Measurements from ENCODE around the gene CCDC116.
A peak's percentile ranks its signal among the peaks of the same experiment; 100 is the strongest.

CCDC116 gene

DNA sequence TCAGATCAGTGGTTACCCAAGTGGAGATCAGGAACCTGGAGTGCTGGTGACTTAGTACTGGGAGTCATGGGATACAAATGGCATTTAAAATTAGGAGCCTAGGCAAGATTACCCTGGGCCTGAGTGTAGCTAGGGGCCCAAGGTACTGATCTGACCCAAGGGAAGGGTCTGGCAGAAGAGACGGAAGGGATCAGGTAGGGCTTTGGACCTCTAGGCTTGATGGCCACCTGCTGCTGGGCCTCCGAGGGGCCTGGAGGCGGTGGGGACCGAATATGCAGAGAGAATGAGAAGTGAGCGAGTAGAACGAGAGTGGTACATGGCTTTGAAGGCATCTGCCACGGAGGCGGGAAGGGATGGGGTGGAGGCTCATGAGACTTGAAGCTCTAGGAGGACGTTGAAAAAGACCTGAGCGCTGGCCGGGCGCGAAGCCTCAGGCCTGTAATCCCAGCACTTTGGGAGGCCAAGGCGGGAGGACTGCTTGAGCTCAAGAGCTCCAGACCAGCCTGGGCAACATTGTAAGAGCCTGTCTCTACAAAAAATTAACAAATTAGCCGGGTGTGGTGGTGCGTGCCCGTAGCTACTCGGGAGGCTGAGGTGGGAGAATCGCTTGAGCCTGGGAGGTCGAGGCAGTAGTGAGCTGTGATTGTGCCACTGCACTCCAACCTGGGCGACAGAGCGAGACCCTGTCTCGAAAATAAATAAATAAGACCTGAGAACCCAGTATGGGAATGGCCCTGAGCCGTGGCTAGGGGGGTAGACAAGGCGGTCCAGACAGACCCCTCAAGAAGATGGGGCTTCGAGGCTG lies 32.7 kb downstream of the CCDC116 start:
- Histone ChIP-seq H3K9me3 (ENCODE audit: control insufficient read depth, low read length) (no peaks in the 10 kb centered on the region), H3K4me2 (ENCODE audit: low read length) (peak overlapping the region; percentile 48), H2AFZ (peak overlapping the region; percentile 67), H3K27ac (peak overlapping the region; percentile 72), H3K79me2 (peaks cover 3% of the 10 kb centered on the region), H3K9ac (no peak overlapping the region), H3K36me3 (ENCODE audit: control insufficient read depth, insufficient read depth, low read length) (no peaks in the 10 kb centered on the region), H3K4me3 (ENCODE audit: low read depth, low read length) (peak overlapping the region; percentile 89), H3K4me1 (no peaks in the 10 kb centered on the region), H3K27me3 (ENCODE audit: control insufficient read depth, insufficient read depth, low read length) (no peaks in the 10 kb centered on the region)
- TF ChIP-seq, protein P1, sequence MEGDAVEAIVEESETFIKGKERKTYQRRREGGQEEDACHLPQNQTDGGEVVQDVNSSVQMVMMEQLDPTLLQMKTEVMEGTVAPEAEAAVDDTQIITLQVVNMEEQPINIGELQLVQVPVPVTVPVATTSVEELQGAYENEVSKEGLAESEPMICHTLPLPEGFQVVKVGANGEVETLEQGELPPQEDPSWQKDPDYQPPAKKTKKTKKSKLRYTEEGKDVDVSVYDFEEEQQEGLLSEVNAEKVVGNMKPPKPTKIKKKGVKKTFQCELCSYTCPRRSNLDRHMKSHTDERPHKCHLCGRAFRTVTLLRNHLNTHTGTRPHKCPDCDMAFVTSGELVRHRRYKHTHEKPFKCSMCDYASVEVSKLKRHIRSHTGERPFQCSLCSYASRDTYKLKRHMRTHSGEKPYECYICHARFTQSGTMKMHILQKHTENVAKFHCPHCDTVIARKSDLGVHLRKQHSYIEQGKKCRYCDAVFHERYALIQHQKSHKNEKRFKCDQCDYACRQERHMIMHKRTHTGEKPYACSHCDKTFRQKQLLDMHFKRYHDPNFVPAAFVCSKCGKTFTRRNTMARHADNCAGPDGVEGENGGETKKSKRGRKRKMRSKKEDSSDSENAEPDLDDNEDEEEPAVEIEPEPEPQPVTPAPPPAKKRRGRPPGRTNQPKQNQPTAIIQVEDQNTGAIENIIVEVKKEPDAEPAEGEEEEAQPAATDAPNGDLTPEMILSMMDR (IDR thresholded peaks at IDR 0.05): no peak

DNA sequence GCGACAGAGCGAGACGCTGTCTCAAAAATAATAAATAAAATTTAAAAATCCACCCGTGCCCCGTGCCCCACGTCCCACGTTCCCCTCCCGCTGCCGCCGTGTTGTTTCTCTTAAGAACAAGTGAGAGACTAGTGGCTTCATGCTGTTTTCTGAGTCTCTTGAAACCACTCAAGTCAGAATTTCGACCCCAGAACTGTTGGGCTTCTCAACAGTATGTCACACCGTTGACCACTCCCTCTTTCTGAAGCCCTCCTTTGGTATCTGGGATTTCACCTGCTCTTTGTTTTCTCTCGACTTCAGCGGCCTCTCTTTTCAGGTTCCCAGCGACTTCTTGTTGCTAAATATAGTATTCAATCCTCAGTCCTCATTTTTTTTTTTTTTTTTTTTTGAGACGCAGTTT lies 34.2 kb downstream of the CCDC116 start:
- H3K4me3 ChIP-seq (ENCODE audit: low read depth, low read length): peak overlapping the region; percentile 89
- H3K9ac ChIP-seq: no peak overlapping the region
- H3K79me2 ChIP-seq: peaks cover 3% of the 10 kb centered on the region
- H2AFZ ChIP-seq: peak overlapping the region; percentile 67
- TF ChIP-seq, protein P1 (IDR thresholded peaks at IDR 0.05): no peak
- no peaks in the 10 kb centered on the region for H3K27me3 ChIP-seq (ENCODE audit: control insufficient read depth, insufficient read depth, low read length)
- peak overlapping the region; percentile 48 for H3K4me2 ChIP-seq (ENCODE audit: low read length)
- no peaks in the 10 kb centered on the region for H3K9me3 ChIP-seq (ENCODE audit: control insufficient read depth, low read length)
- no peaks in the 10 kb centered on the region for H3K36me3 ChIP-seq (ENCODE audit: control insufficient read depth, insufficient read depth, low read length)
- H3K27ac ChIP-seq: peak overlapping the region; percentile 72
- no peaks in the 10 kb centered on the region for H3K4me1 ChIP-seq

DNA sequence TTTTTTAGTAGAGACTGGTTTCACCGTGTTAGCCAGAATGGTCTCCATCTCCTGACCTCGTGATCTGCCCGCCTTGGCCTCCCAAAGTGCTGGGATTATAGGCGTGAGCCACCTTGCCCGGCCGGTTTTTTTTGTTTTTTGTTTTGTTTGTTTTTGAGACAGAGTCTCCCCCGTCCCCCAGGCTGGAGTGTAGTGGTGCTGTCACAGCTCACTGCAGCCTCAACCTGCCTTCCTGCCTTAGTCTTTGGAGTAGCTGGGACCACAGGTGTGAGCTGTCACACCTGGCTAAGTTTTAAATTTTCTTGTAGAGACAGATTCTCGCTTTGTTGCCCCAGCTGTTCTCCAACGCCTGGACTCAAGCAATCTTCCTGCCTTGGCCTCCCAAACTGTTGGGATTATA lies 36.5 kb downstream of the CCDC116 start:
- Histone ChIP-seq H3K27ac (no peak overlapping the region), H3K9me3 (ENCODE audit: control insufficient read depth, low read length) (no peaks in the 10 kb centered on the region), H2AFZ (no peak overlapping the region), H3K4me1 (no peaks in the 10 kb centered on the region), H3K79me2 (peaks cover 3% of the 10 kb centered on the region), H3K9ac (no peak overlapping the region), H3K4me2 (ENCODE audit: low read length) (no peak overlapping the region), H3K4me3 (ENCODE audit: low read depth, low read length) (no peak overlapping the region), H3K27me3 (ENCODE audit: control insufficient read depth, insufficient read depth, low read length) (no peaks in the 10 kb centered on the region), H3K36me3 (ENCODE audit: control insufficient read depth, insufficient read depth, low read length) (no peaks in the 10 kb centered on the region)
- TF ChIP-seq, protein P1 (IDR thresholded peaks at IDR 0.05): no peak

DNA sequence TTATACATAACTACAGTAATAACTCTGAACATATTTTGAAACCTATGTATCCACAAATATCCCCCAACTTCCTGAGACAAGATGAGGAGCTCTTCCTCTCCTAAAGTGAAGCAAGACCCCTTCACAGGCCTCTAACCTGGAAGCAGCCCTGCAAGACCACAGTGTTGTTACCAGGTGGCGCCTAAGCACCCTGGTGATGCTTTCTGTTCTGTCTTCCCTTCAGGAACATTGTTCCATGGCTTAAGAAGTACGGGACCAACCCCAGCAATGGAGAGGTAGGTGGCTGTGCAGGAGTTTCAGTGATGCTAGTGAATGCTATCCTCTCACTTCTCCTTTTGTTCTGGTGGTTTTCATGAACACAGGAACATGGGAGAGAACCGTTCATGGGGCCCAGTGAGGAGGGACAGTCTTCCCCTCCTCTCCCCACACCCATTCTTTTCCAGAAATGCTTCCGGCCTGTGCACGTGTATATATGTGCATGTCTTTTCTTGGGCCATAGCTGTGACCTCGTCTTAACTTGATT lies 39.6 kb downstream of the CCDC116 start:
- Histone ChIP-seq H3K4me2 (ENCODE audit: low read length) (no peak overlapping the region), H3K27ac (no peak overlapping the region), H3K36me3 (ENCODE audit: control insufficient read depth, insufficient read depth, low read length) (no peaks in the 10 kb centered on the region), H3K9me3 (ENCODE audit: control insufficient read depth, low read length) (no peaks in the 10 kb centered on the region), H3K79me2 (peaks cover 2% of the 10 kb centered on the region), H3K4me3 (ENCODE audit: low read depth, low read length) (no peak overlapping the region), H3K4me1 (no peaks in the 10 kb centered on the region), H3K27me3 (ENCODE audit: control insufficient read depth, insufficient read depth, low read length) (no peaks in the 10 kb centered on the region), H2AFZ (no peak overlapping the region), H3K9ac (no peak overlapping the region)
- TF ChIP-seq, protein P1 (IDR thresholded peaks at IDR 0.05): no peak

Measured in parathyroid adenoma (tissue), 2 donors.